Measurements from ENCODE around the gene HSH2D.

The HSH2D gene

GRCh38 chr19:16139752-16140151, 3.7 kb upstream of the HSH2D start:
- H3K9ac ChIP-seq (ENCODE audit: low read length), result no peak overlapping the region

GRCh38 chr19:16141043-16141442, 2.4 kb upstream of the HSH2D start:
- Histone ChIP-seq H3K4me1 (ENCODE audit: control insufficient read depth, insufficient read depth, low read length) (peaks cover 14% of the 10 kb centered on the region), H3K9me3 (ENCODE audit: control insufficient read depth, insufficient read depth, low read depth, low read length) (no peaks in the 10 kb centered on the region), H3K27me3 (ENCODE audit: control insufficient read depth, insufficient read depth, low read length) (no peaks in the 10 kb centered on the region), H3K4me3 (ENCODE audit: low read depth, low read length) (no peak overlapping the region), H3K36me3 (ENCODE audit: control insufficient read depth, insufficient read depth, low read length) (no peaks in the 10 kb centered on the region), H3K27ac (ENCODE audit: low read depth, low read length) (no peak overlapping the region), H3K9ac (ENCODE audit: low read length) (no peak overlapping the region)

More at GRCh38 chr19:16139752-16140151, 3.7 kb upstream of the HSH2D start:
- Histone ChIP-seq H3K4me1 (ENCODE audit: control insufficient read depth, insufficient read depth, low read length) (peaks cover 14% of the 10 kb centered on the region), H3K4me3 (ENCODE audit: low read depth, low read length) (no peak overlapping the region), H3K27ac (ENCODE audit: low read depth, low read length) (no peak overlapping the region), H3K27me3 (ENCODE audit: control insufficient read depth, insufficient read depth, low read length) (no peaks in the 10 kb centered on the region), H3K9me3 (ENCODE audit: control insufficient read depth, insufficient read depth, low read depth, low read length) (no peaks in the 10 kb centered on the region), H3K36me3 (ENCODE audit: control insufficient read depth, insufficient read depth, low read length) (peaks cover under 1% of the 10 kb centered on the region; the same call in 1 of the 2 replicates)

- Histone ChIP-seq H3K27me3 (ENCODE audit: control insufficient read depth, insufficient read depth, low read length) (no peaks in the 10 kb centered on the region), H3K4me1 (ENCODE audit: control insufficient read depth, insufficient read depth, low read length) (peaks cover 10% of the 10 kb centered on the region), H3K9ac (ENCODE audit: low read length) (no peak overlapping the region), H3K4me3 (ENCODE audit: low read depth, low read length) (no peak overlapping the region), H3K36me3 (ENCODE audit: control insufficient read depth, insufficient read depth, low read length) (no peaks in the 10 kb centered on the region), H3K27ac (ENCODE audit: low read depth, low read length) (no peak overlapping the region), H3K9me3 (ENCODE audit: control insufficient read depth, insufficient read depth, low read depth, low read length) (no peaks in the 10 kb centered on the region)
Measured at GRCh38 chr19:16142032-16142580, 1.4 kb upstream of the HSH2D start.

GRCh38 chr19:16144216-16144581, 714 bp downstream of the HSH2D start:
- Histone ChIP-seq H3K36me3 (ENCODE audit: control insufficient read depth, insufficient read depth, low read length) (no peaks in the 10 kb centered on the region), H3K4me3 (ENCODE audit: low read depth, low read length) (no peak overlapping the region), H3K9ac (ENCODE audit: low read length) (no peak overlapping the region), H3K9me3 (ENCODE audit: control insufficient read depth, insufficient read depth, low read depth, low read length) (no peaks in the 10 kb centered on the region), H3K4me1 (ENCODE audit: control insufficient read depth, insufficient read depth, low read length) (peaks cover 10% of the 10 kb centered on the region), H3K27ac (ENCODE audit: low read depth, low read length) (no peak overlapping the region), H3K27me3 (ENCODE audit: control insufficient read depth, insufficient read depth, low read length) (no peaks in the 10 kb centered on the region)

GRCh38 chr19:16146112-16146511, 2.6 kb downstream of the HSH2D start:
- Histone ChIP-seq H3K9ac (ENCODE audit: low read length) (no peak overlapping the region), H3K4me3 (ENCODE audit: low read depth, low read length) (no peak overlapping the region), H3K4me1 (ENCODE audit: control insufficient read depth, insufficient read depth, low read length) (peaks cover 10% of the 10 kb centered on the region), H3K9me3 (ENCODE audit: control insufficient read depth, insufficient read depth, low read depth, low read length) (no peaks in the 10 kb centered on the region), H3K27ac (ENCODE audit: low read depth, low read length) (no peak overlapping the region), H3K36me3 (ENCODE audit: control insufficient read depth, insufficient read depth, low read length) (no peaks in the 10 kb centered on the region), H3K27me3 (ENCODE audit: control insufficient read depth, insufficient read depth, low read length) (no peaks in the 10 kb centered on the region)

GRCh38 chr19:16148443-16149229, 5.2 kb downstream of the HSH2D start:
- Histone ChIP-seq H3K36me3 (ENCODE audit: control insufficient read depth, insufficient read depth, low read length) (no peaks in the 10 kb centered on the region), H3K4me1 (ENCODE audit: control insufficient read depth, insufficient read depth, low read length) (peaks cover 5% of the 10 kb centered on the region; the same call in 1 of the 2 replicates), H3K9me3 (ENCODE audit: control insufficient read depth, insufficient read depth, low read depth, low read length) (no peaks in the 10 kb centered on the region), H3K4me3 (ENCODE audit: low read depth, low read length) (no peak overlapping the region), H3K9ac (ENCODE audit: low read length) (no peak overlapping the region), H3K27me3 (ENCODE audit: control insufficient read depth, insufficient read depth, low read length) (no peaks in the 10 kb centered on the region), H3K27ac (ENCODE audit: low read depth, low read length) (no peak overlapping the region)

GRCh38 chr19:16153582-16154336, 10.3 kb downstream of the HSH2D start:
- Histone ChIP-seq H3K27me3 (ENCODE audit: control insufficient read depth, insufficient read depth, low read length) (no peaks in the 10 kb centered on the region), H3K36me3 (ENCODE audit: control insufficient read depth, insufficient read depth, low read length) (no peaks in the 10 kb centered on the region)

GRCh38 chr19:16154557-16154956, 11.1 kb downstream of the HSH2D start:
- H3K9me3 ChIP-seq (ENCODE audit: control insufficient read depth, insufficient read depth, low read depth, low read length), result no peaks in the 10 kb centered on the region
- no peak overlapping the region for H3K9ac ChIP-seq (ENCODE audit: low read length)
- H3K36me3 ChIP-seq (ENCODE audit: control insufficient read depth, insufficient read depth, low read length), result no peaks in the 10 kb centered on the region
- H3K4me1 ChIP-seq (ENCODE audit: control insufficient read depth, insufficient read depth, low read length), result no peaks in the 10 kb centered on the region
- H3K27me3 ChIP-seq (ENCODE audit: control insufficient read depth, insufficient read depth, low read length), result no peaks in the 10 kb centered on the region
- H3K4me3 ChIP-seq (ENCODE audit: low read depth, low read length), result no peak overlapping the region
- H3K27ac ChIP-seq (ENCODE audit: low read depth, low read length), result no peak overlapping the region

More at GRCh38 chr19:16153582-16154336, 10.3 kb downstream of the HSH2D start:
- Histone ChIP-seq H3K4me1 (ENCODE audit: control insufficient read depth, insufficient read depth, low read length) (no peaks in the 10 kb centered on the region), H3K9ac (ENCODE audit: low read length) (no peak overlapping the region), H3K9me3 (ENCODE audit: control insufficient read depth, insufficient read depth, low read depth, low read length) (no peaks in the 10 kb centered on the region), H3K27ac (ENCODE audit: low read depth, low read length) (no peak overlapping the region), H3K4me3 (ENCODE audit: low read depth, low read length) (no peak overlapping the region)

- no peaks in the 10 kb centered on the region for H3K36me3 ChIP-seq (ENCODE audit: control insufficient read depth, insufficient read depth, low read length)
- H3K9ac ChIP-seq (ENCODE audit: low read length), result no peak overlapping the region
- H3K4me1 ChIP-seq (ENCODE audit: control insufficient read depth, insufficient read depth, low read length), result no peaks in the 10 kb centered on the region
- H3K27ac ChIP-seq (ENCODE audit: low read depth, low read length), result no peak overlapping the region
- H3K4me3 ChIP-seq (ENCODE audit: low read depth, low read length), result no peak overlapping the region
- no peaks in the 10 kb centered on the region for H3K27me3 ChIP-seq (ENCODE audit: control insufficient read depth, insufficient read depth, low read length)
- no peaks in the 10 kb centered on the region for H3K9me3 ChIP-seq (ENCODE audit: control insufficient read depth, insufficient read depth, low read depth, low read length)
Measured at GRCh38 chr19:16155128-16155527, 11.6 kb downstream of the HSH2D start.

- Histone ChIP-seq H3K9ac (ENCODE audit: low read length) (no peak overlapping the region), H3K4me1 (ENCODE audit: control insufficient read depth, insufficient read depth, low read length) (no peaks in the 10 kb centered on the region; the same call in 1 of the 2 replicates), H3K27me3 (ENCODE audit: control insufficient read depth, insufficient read depth, low read length) (no peaks in the 10 kb centered on the region), H3K27ac (ENCODE audit: low read depth, low read length) (no peak overlapping the region), H3K9me3 (ENCODE audit: control insufficient read depth, insufficient read depth, low read depth, low read length) (no peaks in the 10 kb centered on the region), H3K36me3 (ENCODE audit: control insufficient read depth, insufficient read depth, low read length) (no peaks in the 10 kb centered on the region), H3K4me3 (ENCODE audit: low read depth, low read length) (no peak overlapping the region)
Measured at GRCh38 chr19:16156904-16157303, 13.4 kb downstream of the HSH2D start.

- Histone ChIP-seq H3K4me3 (ENCODE audit: low read depth, low read length) (no peak overlapping the region), H3K27me3 (ENCODE audit: control insufficient read depth, insufficient read depth, low read length) (no peaks in the 10 kb centered on the region), H3K9ac (ENCODE audit: low read length) (no peak overlapping the region), H3K4me1 (ENCODE audit: control insufficient read depth, insufficient read depth, low read length) (no peaks in the 10 kb centered on the region; the same call in 1 of the 2 replicates), H3K9me3 (ENCODE audit: control insufficient read depth, insufficient read depth, low read depth, low read length) (no peaks in the 10 kb centered on the region), H3K36me3 (ENCODE audit: control insufficient read depth, insufficient read depth, low read length) (no peaks in the 10 kb centered on the region), H3K27ac (ENCODE audit: low read depth, low read length) (no peak overlapping the region)
Measured at GRCh38 chr19:16157601-16158000, 14.1 kb downstream of the HSH2D start.
